PC-9 (cell line): Measurements from ENCODE around the gene ING2.

Source experiments
- EZH2 ChIP-seq: fragments of 200-600 bp; sonication (generic); IDR thresholded peaks from 2 replicates; pipeline ENCODE4 v1.8.0; 2017; ENCODE audit warnings: antibody characterized with exemption, low read depth
- TF ChIP-seq, protein P1 (sequence below): fragments of 200-600 bp; sonication (generic); conservative IDR thresholded peaks from 2 replicates; pipeline ENCODE4 v1.6.1; 2017; ENCODE audit warnings: mixed run types, antibody characterized with exemption, mild to moderate bottlenecking, moderate library complexity

DNA sequence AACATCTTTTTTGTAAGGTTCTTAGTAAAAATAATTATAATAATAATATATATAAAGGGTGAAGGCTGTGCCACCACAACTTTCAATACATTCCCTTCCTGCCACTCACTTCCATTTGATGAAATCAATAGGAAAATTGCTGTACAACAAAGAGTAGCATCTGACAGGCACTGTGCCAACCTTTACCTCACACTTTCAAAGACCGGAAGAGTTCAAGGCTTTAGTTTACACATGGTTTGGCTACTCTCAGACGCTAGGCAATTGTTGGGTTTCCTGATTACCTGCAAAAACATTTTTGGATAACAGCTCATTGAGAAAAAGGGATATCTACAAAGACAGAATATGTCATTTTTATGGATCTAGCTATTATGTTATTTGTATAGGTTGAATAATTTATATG lies 5.5 kb upstream of the ING2 start:
- TF ChIP-seq, protein P1, sequence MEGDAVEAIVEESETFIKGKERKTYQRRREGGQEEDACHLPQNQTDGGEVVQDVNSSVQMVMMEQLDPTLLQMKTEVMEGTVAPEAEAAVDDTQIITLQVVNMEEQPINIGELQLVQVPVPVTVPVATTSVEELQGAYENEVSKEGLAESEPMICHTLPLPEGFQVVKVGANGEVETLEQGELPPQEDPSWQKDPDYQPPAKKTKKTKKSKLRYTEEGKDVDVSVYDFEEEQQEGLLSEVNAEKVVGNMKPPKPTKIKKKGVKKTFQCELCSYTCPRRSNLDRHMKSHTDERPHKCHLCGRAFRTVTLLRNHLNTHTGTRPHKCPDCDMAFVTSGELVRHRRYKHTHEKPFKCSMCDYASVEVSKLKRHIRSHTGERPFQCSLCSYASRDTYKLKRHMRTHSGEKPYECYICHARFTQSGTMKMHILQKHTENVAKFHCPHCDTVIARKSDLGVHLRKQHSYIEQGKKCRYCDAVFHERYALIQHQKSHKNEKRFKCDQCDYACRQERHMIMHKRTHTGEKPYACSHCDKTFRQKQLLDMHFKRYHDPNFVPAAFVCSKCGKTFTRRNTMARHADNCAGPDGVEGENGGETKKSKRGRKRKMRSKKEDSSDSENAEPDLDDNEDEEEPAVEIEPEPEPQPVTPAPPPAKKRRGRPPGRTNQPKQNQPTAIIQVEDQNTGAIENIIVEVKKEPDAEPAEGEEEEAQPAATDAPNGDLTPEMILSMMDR = no peak
- TF ChIP-seq EZH2 = no peak
